ENCODE results near the gene TPK1.

TPK1 gene

DNA sequence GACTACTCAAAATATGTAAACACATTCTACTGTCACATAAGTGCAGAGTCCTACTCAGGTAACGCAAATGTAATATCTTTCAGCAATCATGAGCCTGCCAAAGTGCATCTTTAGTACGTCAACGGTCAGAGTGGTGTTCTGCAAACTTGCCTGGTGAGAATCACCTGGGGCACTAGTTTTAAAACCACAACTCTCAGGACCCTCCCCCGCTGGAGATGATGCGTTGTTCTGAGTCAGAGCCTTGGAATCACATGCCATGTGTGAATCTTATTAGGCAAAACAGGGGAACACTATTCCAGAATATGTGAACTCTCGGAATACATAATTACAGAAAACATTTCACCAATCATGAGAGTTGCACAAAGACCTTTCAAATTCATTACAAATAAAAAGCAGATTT lies 115.7 kb downstream of the TPK1 start:
- TF ChIP-seq, protein P1, sequence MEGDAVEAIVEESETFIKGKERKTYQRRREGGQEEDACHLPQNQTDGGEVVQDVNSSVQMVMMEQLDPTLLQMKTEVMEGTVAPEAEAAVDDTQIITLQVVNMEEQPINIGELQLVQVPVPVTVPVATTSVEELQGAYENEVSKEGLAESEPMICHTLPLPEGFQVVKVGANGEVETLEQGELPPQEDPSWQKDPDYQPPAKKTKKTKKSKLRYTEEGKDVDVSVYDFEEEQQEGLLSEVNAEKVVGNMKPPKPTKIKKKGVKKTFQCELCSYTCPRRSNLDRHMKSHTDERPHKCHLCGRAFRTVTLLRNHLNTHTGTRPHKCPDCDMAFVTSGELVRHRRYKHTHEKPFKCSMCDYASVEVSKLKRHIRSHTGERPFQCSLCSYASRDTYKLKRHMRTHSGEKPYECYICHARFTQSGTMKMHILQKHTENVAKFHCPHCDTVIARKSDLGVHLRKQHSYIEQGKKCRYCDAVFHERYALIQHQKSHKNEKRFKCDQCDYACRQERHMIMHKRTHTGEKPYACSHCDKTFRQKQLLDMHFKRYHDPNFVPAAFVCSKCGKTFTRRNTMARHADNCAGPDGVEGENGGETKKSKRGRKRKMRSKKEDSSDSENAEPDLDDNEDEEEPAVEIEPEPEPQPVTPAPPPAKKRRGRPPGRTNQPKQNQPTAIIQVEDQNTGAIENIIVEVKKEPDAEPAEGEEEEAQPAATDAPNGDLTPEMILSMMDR (IDR thresholded peaks at IDR 0.05), result no peak

DNA sequence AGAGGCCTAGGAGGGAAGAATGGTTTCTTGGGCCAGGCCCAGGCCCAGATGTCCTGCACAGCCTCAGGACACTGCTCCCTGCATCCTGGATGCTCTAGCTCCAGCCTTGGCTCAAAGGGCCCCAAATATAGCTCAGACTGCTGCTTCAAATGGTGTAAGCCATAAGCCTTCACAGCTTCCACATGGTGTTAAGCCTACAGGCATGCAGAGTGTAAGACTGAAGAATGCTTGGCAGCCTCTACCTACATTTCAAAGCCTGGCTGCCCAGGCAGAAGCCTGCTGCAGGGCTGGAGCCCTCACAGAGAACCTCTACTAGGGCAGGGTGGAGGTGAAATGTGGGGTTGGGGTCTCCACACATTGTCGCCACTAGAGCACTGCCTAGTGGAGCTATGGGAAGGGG lies 118.1 kb downstream of the TPK1 start:
- TF ChIP-seq, protein P1 (IDR thresholded peaks at IDR 0.05), result no peak

DNA sequence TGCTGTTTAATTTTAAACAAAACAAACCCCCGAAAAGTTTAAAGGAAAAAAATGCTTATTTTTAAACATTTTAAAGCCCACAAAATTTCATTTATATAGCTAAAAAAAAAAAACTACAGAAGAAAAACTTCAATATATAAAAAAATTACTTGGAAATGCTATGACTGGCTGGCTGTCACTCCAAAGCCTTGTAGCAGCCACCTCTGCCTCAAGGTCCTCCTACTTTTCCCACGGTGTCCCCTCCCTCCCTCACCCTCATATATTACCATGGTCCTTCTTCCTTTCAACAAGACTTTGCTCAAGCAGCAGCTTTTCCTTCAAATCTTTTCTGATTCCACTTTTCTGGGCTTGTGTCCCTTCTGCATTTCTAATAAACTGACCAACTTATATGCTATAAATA lies 122.0 kb downstream of the TPK1 start:
- TF ChIP-seq, protein P1 (IDR thresholded peaks at IDR 0.05), result no peak

DNA sequence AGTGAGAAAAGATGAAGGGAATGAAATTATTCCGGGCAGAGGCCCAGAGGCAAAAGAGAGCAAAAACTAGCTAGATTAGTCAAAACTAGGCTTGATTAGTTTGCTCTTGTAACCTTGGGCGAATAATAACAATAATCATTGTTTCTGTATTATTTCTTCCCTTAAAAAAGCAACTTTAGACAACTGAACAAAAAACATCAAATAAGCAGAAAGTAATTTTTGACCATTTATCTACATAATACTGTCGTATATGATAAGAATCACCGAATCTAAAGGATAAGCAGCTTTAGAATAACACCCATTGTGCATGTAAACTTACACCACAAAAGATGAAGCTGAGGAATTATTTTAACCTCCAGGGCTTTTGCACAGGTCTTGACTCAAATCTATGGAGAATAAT lies 125.1 kb downstream of the TPK1 start:
- TF ChIP-seq, protein P1 (IDR thresholded peaks at IDR 0.05), result no peak

DNA sequence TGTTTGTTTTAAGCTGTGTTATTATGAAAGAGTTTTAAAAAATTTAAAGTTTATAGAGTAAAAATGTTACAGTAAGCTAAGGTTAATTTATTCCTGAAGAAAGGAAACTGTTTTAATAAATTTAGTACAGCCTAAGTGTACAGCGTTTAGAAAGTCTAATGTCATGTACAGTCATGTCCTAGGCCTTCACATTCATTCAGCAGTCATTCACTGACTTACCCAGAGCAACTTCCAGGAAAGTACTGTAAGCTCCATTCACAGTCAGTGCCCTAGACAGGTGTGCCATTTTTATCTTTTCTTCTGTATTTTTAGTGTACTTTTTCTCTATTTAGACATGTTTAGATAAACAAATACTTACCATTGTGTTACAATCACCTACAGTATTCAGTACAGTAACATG lies 126.8 kb downstream of the TPK1 start:
- TF ChIP-seq, protein P1 (IDR thresholded peaks at IDR 0.05), result no peak

DNA sequence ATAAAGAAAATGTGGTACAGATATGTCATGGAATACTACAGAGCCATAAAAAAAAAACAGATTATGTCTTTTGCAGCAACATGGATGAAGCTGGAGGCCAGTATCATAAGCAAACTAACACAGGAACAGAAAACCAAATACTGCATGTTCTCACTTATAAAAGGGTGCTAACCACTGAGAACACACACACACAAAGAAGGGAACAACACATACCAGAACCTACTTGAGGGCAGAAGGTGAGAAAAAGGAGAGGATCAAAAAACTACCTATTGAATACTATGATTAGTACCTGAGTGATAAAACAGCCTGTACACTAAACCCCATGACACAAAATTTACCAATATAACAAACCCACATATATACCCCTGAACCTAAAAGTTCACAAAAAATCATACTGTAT lies 144.6 kb downstream of the TPK1 start:
- TF ChIP-seq, protein P1 (IDR thresholded peaks at IDR 0.05), result no peak

DNA sequence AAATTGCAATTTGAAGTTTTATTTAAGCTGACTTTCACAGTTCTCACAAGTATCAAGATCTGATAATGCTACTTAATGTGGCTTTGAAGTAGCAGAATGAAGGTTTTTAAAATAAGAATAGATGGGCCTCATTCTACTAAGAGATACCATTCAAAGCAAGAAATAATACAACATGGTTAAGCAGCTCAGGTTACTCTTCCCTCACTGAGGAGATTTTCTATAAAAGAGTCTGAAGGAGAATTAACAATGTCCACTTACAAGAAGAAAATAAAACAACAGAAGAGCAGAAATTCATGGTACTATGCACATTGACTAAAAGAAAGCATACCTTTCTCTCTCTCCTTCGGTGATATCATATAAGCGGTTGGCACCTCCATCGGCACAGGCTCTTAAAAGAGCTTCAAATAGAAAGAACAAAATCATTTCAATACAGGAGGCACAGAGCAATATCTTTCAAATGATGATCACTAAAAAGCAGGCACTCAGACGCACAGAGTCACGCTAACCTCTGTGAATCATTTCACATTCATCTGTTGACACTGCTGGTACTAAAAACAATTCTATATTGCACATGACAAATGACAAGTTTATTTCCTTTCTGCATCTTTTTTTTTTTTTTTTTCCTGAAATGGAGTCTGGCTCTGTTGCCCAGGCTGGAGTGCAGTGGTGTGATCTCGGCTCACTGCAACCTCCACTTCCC lies 153.1 kb downstream of the TPK1 start:
- TF ChIP-seq, protein P1 (IDR thresholded peaks at IDR 0.05), result no peak

DNA sequence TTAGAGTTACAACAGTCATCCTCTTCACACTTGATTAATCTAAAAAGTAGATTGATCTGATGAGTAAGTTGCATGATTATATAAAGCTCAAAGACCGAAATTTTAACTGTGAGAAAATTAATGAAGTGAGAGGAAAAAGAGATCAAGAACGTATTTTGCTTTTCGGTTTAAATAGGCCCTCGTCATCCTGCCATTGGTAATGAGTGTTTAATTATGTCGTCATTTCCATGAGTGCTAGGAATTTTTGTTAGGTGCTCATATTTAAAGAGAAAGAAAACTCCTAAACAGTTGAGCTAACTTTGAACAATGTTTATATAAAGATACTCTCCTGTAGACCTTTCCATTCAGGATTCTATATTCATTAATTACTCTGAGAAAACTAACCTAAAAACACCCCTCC lies 159.4 kb downstream of the TPK1 start:
- TF ChIP-seq, protein P1 (IDR thresholded peaks at IDR 0.05), result no peak
